ENCODE results near the gene OR6M1. TPM values are rescaled to one million over a fixed set of nuclear protein-coding genes. Genes with fewer than 3 reads are reported as not detected.
A peak's percentile ranks its signal among the peaks of the same experiment; 100 is the strongest.

The OR6M1 gene, protein sequence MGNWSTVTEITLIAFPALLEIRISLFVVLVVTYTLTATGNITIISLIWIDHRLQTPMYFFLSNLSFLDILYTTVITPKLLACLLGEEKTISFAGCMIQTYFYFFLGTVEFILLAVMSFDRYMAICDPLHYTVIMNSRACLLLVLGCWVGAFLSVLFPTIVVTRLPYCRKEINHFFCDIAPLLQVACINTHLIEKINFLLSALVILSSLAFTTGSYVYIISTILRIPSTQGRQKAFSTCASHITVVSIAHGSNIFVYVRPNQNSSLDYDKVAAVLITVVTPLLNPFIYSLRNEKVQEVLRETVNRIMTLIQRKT
- total RNA-seq: not detected
- total RNA-seq (2013): not detected

DNA sequence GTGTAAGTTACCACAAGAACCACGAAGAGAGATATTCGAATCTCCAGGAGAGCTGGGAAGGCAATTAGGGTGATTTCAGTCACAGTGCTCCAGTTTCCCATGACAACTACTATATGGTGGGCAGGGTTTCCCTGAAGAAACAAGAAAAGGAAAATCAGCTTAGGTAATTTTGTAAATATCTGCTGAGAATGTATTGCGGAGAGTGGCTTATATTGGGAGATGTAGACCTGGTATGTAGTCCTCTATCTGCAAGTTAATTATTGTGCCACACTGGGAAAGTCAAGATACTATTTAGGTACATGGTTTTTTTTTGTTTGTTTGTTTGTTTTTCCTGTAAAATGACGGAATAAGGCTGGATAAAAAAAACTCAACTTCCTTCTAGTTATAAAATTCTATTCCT lies at the start of gene OR6M1:
Gene OR6M1 (minus strand): TSS at position 101 of the 400 bp plus-strand sequence. CDS start 0 bp downstream, at position 101.
- Histone ChIP-seq H3K27me3 (ENCODE audit: control insufficient read depth, insufficient read depth, low read length) (no peaks in the 10 kb centered on the region), H3K4me1 (ENCODE audit: control insufficient read depth, insufficient read depth, low read length) (no peaks in the 10 kb centered on the region), H3K36me3 (ENCODE audit: control insufficient read depth, insufficient read depth, low read length) (no peaks in the 10 kb centered on the region), H3K4me3 (ENCODE audit: low read length) (no peak within 1 kb of the TSS), H3K27ac (ENCODE audit: low read length) (no peak within 1 kb of the TSS), H3K9me3 (ENCODE audit: control insufficient read depth, insufficient read depth, low read length) (no peaks in the 10 kb centered on the region)
- intact Hi-C loops (cut with micrococcal nuclease): no loop called here
- Mint-ChIP-seq H3K36me3 (no peaks in the 10 kb centered on the region), H3K4me1 (no peaks in the 10 kb centered on the region), H3K27ac (no peak within 1 kb of the TSS), H3K9me3 (no peaks in the 10 kb centered on the region), H3K4me3 (no peak within 1 kb of the TSS), H3K27me3 (ENCODE audit: low read depth in 2 of 2) (peaks cover 3 to 7% of the 10 kb centered on the region in 2 donors)
- ATAC-seq: no peak
- no peak for DNase-seq
- TF ChIP-seq, protein P1, sequence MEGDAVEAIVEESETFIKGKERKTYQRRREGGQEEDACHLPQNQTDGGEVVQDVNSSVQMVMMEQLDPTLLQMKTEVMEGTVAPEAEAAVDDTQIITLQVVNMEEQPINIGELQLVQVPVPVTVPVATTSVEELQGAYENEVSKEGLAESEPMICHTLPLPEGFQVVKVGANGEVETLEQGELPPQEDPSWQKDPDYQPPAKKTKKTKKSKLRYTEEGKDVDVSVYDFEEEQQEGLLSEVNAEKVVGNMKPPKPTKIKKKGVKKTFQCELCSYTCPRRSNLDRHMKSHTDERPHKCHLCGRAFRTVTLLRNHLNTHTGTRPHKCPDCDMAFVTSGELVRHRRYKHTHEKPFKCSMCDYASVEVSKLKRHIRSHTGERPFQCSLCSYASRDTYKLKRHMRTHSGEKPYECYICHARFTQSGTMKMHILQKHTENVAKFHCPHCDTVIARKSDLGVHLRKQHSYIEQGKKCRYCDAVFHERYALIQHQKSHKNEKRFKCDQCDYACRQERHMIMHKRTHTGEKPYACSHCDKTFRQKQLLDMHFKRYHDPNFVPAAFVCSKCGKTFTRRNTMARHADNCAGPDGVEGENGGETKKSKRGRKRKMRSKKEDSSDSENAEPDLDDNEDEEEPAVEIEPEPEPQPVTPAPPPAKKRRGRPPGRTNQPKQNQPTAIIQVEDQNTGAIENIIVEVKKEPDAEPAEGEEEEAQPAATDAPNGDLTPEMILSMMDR (IDR thresholded peaks at IDR 0.05): no peak
- WGBS (ENCODE audit: insufficient coverage): 43% methylated on average over 3 of the region's 4 CpGs

DNA sequence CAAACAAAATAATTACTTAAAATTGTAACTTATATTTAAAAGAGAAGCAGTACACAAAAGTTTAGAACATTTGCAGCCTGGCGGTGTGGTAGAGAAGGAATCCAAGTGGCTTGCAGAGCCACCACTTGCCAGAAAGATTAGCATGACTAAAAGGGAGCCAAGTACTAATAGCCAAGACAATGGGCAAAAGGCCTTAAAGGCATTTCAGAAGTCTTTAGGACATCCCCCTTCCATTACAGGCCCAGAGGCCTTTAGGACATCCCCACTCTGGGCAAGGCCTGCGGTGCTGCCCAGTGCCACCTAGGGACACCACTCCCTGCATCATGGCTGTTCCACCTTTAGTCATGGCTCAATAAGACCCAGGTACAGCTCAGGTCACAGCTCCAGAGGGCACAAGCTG lies 46.9 kb upstream of the OR6M1 start:
- H3K9me3 Mint-ChIP-seq: peaks cover 3 to 4% of the 10 kb centered on the region in 2 donors
- ATAC-seq (no peak), DNase-seq (no peak)
- no peaks in the 10 kb centered on the region for H3K36me3 Mint-ChIP-seq
- H3K4me3 Mint-ChIP-seq: no peak overlapping the region
- intact Hi-C loops (cut with micrococcal nuclease): no loop called here
- TF ChIP-seq, protein P1 (IDR thresholded peaks at IDR 0.05): no peak
- no peaks in the 10 kb centered on the region for H3K27me3 Mint-ChIP-seq (ENCODE audit: low read depth in 2 of 2)
- H3K27ac Mint-ChIP-seq: no peak overlapping the region
- Histone ChIP-seq H3K4me3 (ENCODE audit: low read length) (no peak overlapping the region), H3K4me1 (ENCODE audit: control insufficient read depth, insufficient read depth, low read length) (no peaks in the 10 kb centered on the region), H3K27ac (ENCODE audit: low read length) (no peak overlapping the region), H3K9me3 (ENCODE audit: control insufficient read depth, insufficient read depth, low read length) (no peaks in the 10 kb centered on the region), H3K36me3 (ENCODE audit: control insufficient read depth, insufficient read depth, low read length) (no peaks in the 10 kb centered on the region), H3K27me3 (ENCODE audit: control insufficient read depth, insufficient read depth, low read length) (no peaks in the 10 kb centered on the region)
- WGBS (ENCODE audit: insufficient coverage): 95% methylated on average over 2 of the region's 2 CpGs
- H3K4me1 Mint-ChIP-seq: no peaks in the 10 kb centered on the region

DNA sequence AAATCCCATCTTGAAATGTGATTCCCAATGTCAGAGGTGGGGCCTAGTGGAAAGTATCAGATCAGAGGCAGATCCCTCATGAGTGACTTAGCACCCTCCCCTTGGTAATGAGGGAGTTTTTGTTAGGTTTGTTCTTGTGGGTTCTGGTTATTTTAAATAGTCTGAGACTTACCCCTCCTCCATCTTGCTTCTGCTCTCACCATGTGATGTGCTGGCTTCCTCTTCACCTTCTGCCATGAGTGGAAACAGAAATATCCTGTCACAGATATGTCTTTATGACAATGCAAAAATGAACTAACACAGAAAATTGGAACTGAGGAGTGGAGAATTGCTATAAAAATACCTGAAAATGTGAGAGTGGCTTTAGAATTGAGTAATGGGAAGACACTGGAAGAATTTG lies 46.2 kb upstream of the OR6M1 start:
- Mint-ChIP-seq H3K9me3 (peaks cover 3 to 4% of the 10 kb centered on the region in 2 donors), H3K27ac (no peak overlapping the region), H3K27me3 (ENCODE audit: low read depth in 2 of 2) (no peaks in the 10 kb centered on the region), H3K36me3 (no peaks in the 10 kb centered on the region), H3K4me3 (no peak overlapping the region), H3K4me1 (no peaks in the 10 kb centered on the region)
- Histone ChIP-seq H3K4me3 (ENCODE audit: low read length) (no peak overlapping the region), H3K36me3 (ENCODE audit: control insufficient read depth, insufficient read depth, low read length) (no peaks in the 10 kb centered on the region), H3K4me1 (ENCODE audit: control insufficient read depth, insufficient read depth, low read length) (no peaks in the 10 kb centered on the region), H3K27ac (ENCODE audit: low read length) (no peak overlapping the region), H3K9me3 (ENCODE audit: control insufficient read depth, insufficient read depth, low read length) (no peaks in the 10 kb centered on the region), H3K27me3 (ENCODE audit: control insufficient read depth, insufficient read depth, low read length) (no peaks in the 10 kb centered on the region)
- intact Hi-C loops (cut with micrococcal nuclease): no loop called here
- ATAC-seq: no peak
- DNase-seq: no peak
- TF ChIP-seq, protein P1 (IDR thresholded peaks at IDR 0.05): no peak

DNA sequence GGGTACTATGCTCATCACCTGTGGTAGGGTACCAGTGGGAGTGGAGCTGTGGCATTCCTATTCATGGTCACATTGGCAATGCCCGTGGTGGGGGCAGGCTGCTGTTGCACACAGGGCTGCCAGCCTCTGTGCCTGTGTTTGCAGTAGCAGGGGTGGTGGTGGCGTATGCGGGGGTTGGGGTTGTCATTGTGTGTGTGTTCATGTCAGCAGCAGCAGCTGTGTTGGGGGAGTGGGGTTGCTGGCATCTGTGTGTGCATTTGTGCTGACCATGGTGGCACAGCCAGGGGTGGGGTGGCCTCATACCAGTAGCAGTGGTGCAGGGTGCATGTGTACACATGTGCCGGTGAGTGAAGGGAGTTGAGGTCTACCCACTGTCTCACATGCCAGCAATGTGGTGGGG lies 45.0 kb upstream of the OR6M1 start:
- peak in 1 of 3 donors; percentile 17 for ATAC-seq
- no peak overlapping the region for H3K27ac ChIP-seq (ENCODE audit: low read length)
- 92% methylated on average over 4 of the region's 4 CpGs for WGBS (ENCODE audit: insufficient coverage)
- intact Hi-C loops (cut with micrococcal nuclease): no loop called here
- H3K9me3 ChIP-seq (ENCODE audit: control insufficient read depth, insufficient read depth, low read length): no peaks in the 10 kb centered on the region
- no peaks in the 10 kb centered on the region for H3K36me3 ChIP-seq (ENCODE audit: control insufficient read depth, insufficient read depth, low read length)
- no peaks in the 10 kb centered on the region for H3K4me1 ChIP-seq (ENCODE audit: control insufficient read depth, insufficient read depth, low read length)
- H3K27ac Mint-ChIP-seq: no peak overlapping the region
- no peaks in the 10 kb centered on the region for H3K27me3 ChIP-seq (ENCODE audit: control insufficient read depth, insufficient read depth, low read length)
- H3K9me3 Mint-ChIP-seq: peaks cover 0 to 4% of the 10 kb centered on the region in 2 donors
- H3K4me3 ChIP-seq (ENCODE audit: low read length): no peak overlapping the region
- no peak overlapping the region for H3K4me3 Mint-ChIP-seq
- no peaks in the 10 kb centered on the region for H3K36me3 Mint-ChIP-seq
- H3K27me3 Mint-ChIP-seq (ENCODE audit: low read depth in 2 of 2): no peaks in the 10 kb centered on the region
- TF ChIP-seq, protein P1 (IDR thresholded peaks at IDR 0.05): no peak
- no peaks in the 10 kb centered on the region for H3K4me1 Mint-ChIP-seq
- no peak for DNase-seq
